GM23338 (cell line): ENCODE measurements around the gene STK32C. TPM values are rescaled to one million over a fixed set of nuclear protein-coding genes. Genes with fewer than 3 reads are reported as not detected.

Source experiments
- ATAC-seq: fragments of 200-7000 bp; cut with Tn5 transposase; 3 replicates; pipeline ENCODE4 v1.9.1; 2020
- DNase-seq: peaks from one replicate; pipeline ENCODE4 v3.0.0-alpha.2; 2015; ENCODE audit warnings: low spot score
- H2AFZ ChIP-seq: fragments of 200-600 bp; sonication (generic); 2 replicates; pipeline ENCODE4 v1.8.0; 2016; ENCODE audit warnings: antibody characterized with exemption, mild to moderate bottlenecking, moderate library complexity
- H3F3A ChIP-seq: fragments of 200-600 bp; sonication (generic); replicated peaks from 2 replicates; pipeline ENCODE4 v1.8.0; 2017; ENCODE audit warnings: antibody characterized with exemption, mixed run types, low read depth
- H3K27ac ChIP-seq: fragments of 200-600 bp; sonication (generic); 2 replicates; pipeline ENCODE4 v1.6.1; 2016; ENCODE audit warnings: low read depth
- H3K27me3 ChIP-seq: fragments of 200-600 bp; sonication (generic); 2 replicates; pipeline ENCODE4 v1.8.0; 2016; ENCODE audit warnings: mild to moderate bottlenecking, mixed run types, moderate library complexity; ENCODE audit not compliant: insufficient read depth
- H3K36me3 ChIP-seq: fragments of 200-600 bp; sonication (generic); 2 replicates; pipeline ENCODE4 v1.8.0; 2016; ENCODE audit warnings: mild to moderate bottlenecking; ENCODE audit not compliant: insufficient read depth
- H3K4me1 ChIP-seq: fragments of 200-600 bp; sonication (generic); 2 replicates; pipeline ENCODE4 v1.8.0; 2016; ENCODE audit warnings: mild to moderate bottlenecking, moderate library complexity; ENCODE audit not compliant: insufficient read depth
- H3K4me2 ChIP-seq: fragments of 200-600 bp; sonication (generic); 2 replicates; pipeline ENCODE4 v1.7.1; 2017; ENCODE audit warnings: mixed run types
- H3K4me3 ChIP-seq: fragments of 200-600 bp; sonication (generic); 2 replicates; pipeline ENCODE4 v1.6.1; 2016; ENCODE audit warnings: mixed run types
- H3K79me2 ChIP-seq: fragments of 200-600 bp; sonication (generic); replicated peaks from 2 replicates; pipeline ENCODE4 v1.8.0; 2017; ENCODE audit warnings: mild to moderate bottlenecking; ENCODE audit not compliant: insufficient read depth
- H3K9me2 ChIP-seq: fragments of 200-600 bp; sonication (generic); 2 replicates; pipeline ENCODE4 v1.8.0; 2017; ENCODE audit not compliant: insufficient read depth
- H4K20me1 ChIP-seq: fragments of 200-600 bp; sonication (generic); replicated peaks from 2 replicates; pipeline ENCODE4 v1.8.0; 2017; ENCODE audit warnings: mild to moderate bottlenecking; ENCODE audit not compliant: insufficient read depth
- H3K27ac Mint-ChIP-seq: 2 replicates; pipeline ENCODE4 v1.8.0; 2020; ENCODE audit warnings: inconsistent platforms, mild to moderate bottlenecking, moderate library complexity, mixed read lengths
- H3K27me3 Mint-ChIP-seq: 3 replicates; pipeline ENCODE4 v1.8.0; 2022; ENCODE audit warnings: low read depth, mild to moderate bottlenecking, moderate library complexity, mixed read lengths, inconsistent platforms; ENCODE audit not compliant: insufficient read depth, poor library complexity
- H3K36me3 Mint-ChIP-seq: 3 replicates; pipeline ENCODE4 v1.8.0; 2021; ENCODE audit warnings: low read depth, mild to moderate bottlenecking, inconsistent platforms, moderate library complexity, mixed read lengths
- H3K4me1 Mint-ChIP-seq: 3 replicates; pipeline ENCODE4 v1.8.0; 2020; ENCODE audit warnings: mild to moderate bottlenecking, inconsistent platforms, mixed read lengths
- H3K4me3 Mint-ChIP-seq: 3 replicates; pipeline ENCODE4 v1.8.0; 2021; ENCODE audit warnings: moderate library complexity, mild to moderate bottlenecking, inconsistent platforms, mixed read lengths
- H3K9me3 Mint-ChIP-seq: 3 replicates; pipeline ENCODE4 v1.8.0; 2020; ENCODE audit warnings: moderate library complexity, mild to moderate bottlenecking, inconsistent platforms, mixed read lengths
- ETS1 ChIP-seq: IDR thresholded peaks from 2 replicates; pipeline ENCODE4 v1.6.1; 2016; ENCODE audit warnings: antibody characterized with exemption
- EZH2 ChIP-seq: fragments of 200-600 bp; sonication (generic); IDR thresholded peaks from one replicate; pipeline ENCODE4 v1.8.0; 2017; ENCODE audit warnings: antibody characterized with exemption, mild to moderate bottlenecking, low read depth; ENCODE audit not compliant: unreplicated experiment
- JUNB ChIP-seq: IDR thresholded peaks from one replicate; pipeline ENCODE4 v1.6.1; 2016; ENCODE audit warnings: antibody characterized with exemption; ENCODE audit not compliant: unreplicated experiment
- ZNF462 ChIP-seq: fragments of 250-450 bp; sonication (Bioruptor Pico); IDR thresholded peaks from 2 replicates; pipeline ENCODE4 v1.5.0; 2020; ENCODE audit warnings: mild to moderate bottlenecking, moderate library complexity
- polyA plus RNA-seq: library from polyadenylated mRNA; unstranded; fragments of >200 nt; fragmentation: Nextera tagmentation; extraction: Ambion mirVana; gene quantifications from 2 replicates; pipeline ENCODE4 v1.2.1, GENCODE V29; 2016
- total RNA-seq: library from RNA; depleted of rRNA; stranded (reverse); fragments of >200 nt; shearing (Covaris generic); gene quantifications from 2 replicates; pipeline ENCODE4 v1.2.3, GENCODE V29; 2014

The STK32C gene
- total and polyA plus RNA-seq, 2 experiments from 2014 or later: 10.2 to 20.5 TPM

DNA sequence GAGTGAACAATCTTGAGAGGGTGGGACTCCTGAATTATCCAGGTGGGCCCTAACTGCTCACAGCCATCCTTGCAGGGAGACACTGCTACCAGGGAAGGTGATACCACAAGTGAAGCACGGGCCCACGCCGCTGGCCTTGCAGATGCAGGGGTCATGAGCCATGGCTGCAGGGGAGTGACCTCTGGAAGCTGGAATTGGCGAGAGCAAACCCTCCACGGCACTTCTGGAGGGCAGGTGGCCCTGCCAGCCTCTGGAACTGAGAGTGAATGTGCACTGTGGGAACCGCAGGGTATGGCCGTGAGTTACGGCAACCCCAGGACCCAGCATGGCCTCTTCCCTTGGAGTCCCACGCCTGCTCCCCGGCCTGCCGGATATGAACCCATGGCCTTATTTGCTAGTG lies 37.5 kb downstream of the STK32C start:
- no peaks in the 10 kb centered on the region for H3K79me2 ChIP-seq
- no peaks in the 10 kb centered on the region for H3K36me3 ChIP-seq
- Mint-ChIP-seq H3K36me3 (peaks cover 8% of the 10 kb centered on the region; the same call in 2 of the 3 replicates), H3K4me1 (peaks cover 13% of the 10 kb centered on the region), H3K4me3 (no peak overlapping the region), H3K27me3 (peaks cover 8% of the 10 kb centered on the region), H3K9me3 (peaks cover 18% of the 10 kb centered on the region), H3K27ac (no peak overlapping the region)
- H3F3A ChIP-seq: 0 out of 2 replicates have a peak, but pooled peaks cover 5% of the 10 kb centered on the region
- no peak overlapping the region for H3K4me2 ChIP-seq
- no peaks in the 10 kb centered on the region for H4K20me1 ChIP-seq
- H3K27ac ChIP-seq: no peak overlapping the region
- no peaks in the 10 kb centered on the region for H3K4me1 ChIP-seq
- no peak for DNase-seq
- no peak for ATAC-seq
- H3K9me2 ChIP-seq: no peaks in the 10 kb centered on the region
- TF ChIP-seq ZNF462 (CRISPR knock-in tag) (no peak), EZH2 (no peak), JUNB (no peak), ETS1 (no peak)
- no peak overlapping the region for H3K4me3 ChIP-seq
- H2AFZ ChIP-seq: no peak overlapping the region
- no peaks in the 10 kb centered on the region for H3K27me3 ChIP-seq
